Karpas-422 (cell line): ENCODE data around the gene MMAB. TPM values are rescaled to one million over a fixed set of nuclear protein-coding genes. Genes with fewer than 3 reads are reported as not detected.

Source experiments
- DNase-seq: peaks from one replicate; pipeline ENCODE4 v3.0.0-alpha.2; 2015
- H2AFZ ChIP-seq: fragments of 200-600 bp; sonication (generic); 2 replicates; pipeline ENCODE4 v1.6.1; 2014; ENCODE audit warnings: antibody characterized with exemption, low read length, mixed read lengths
- H3K27ac ChIP-seq: fragments of 200-600 bp; sonication (generic); 2 replicates; pipeline ENCODE4 v1.5.1; 2014; ENCODE audit warnings: mild to moderate bottlenecking, low read length, moderate library complexity
- H3K27me3 ChIP-seq: fragments of 200-600 bp; sonication (generic); 2 replicates; pipeline ENCODE4 v1.6.1; 2014; ENCODE audit warnings: low read length, mixed read lengths
- H3K36me3 ChIP-seq: fragments of 200-600 bp; sonication (generic); 2 replicates; pipeline ENCODE4 v1.6.1; 2014; ENCODE audit warnings: low read length, mixed read lengths; ENCODE audit not compliant: insufficient read depth
- H3K4me1 ChIP-seq: fragments of 200-600 bp; sonication (generic); 2 replicates; pipeline ENCODE4 v1.6.1; 2014; ENCODE audit warnings: mild to moderate bottlenecking, low read length, mixed read lengths
- H3K4me2 ChIP-seq: fragments of 200-600 bp; sonication (generic); 2 replicates; pipeline ENCODE4 v1.6.1; 2014; ENCODE audit warnings: low read length, low read depth, mild to moderate bottlenecking; ENCODE audit not compliant: poor library complexity, severe bottlenecking
- H3K4me3 ChIP-seq: fragments of 200-600 bp; sonication (generic); 2 replicates; pipeline ENCODE4 v1.5.1; 2014; ENCODE audit warnings: mild to moderate bottlenecking, antibody characterized with exemption, low read length, mixed read lengths
- H3K79me2 ChIP-seq: fragments of 200-600 bp; sonication (generic); 2 replicates; pipeline ENCODE4 v1.6.1; 2014; ENCODE audit warnings: mild to moderate bottlenecking, low read length, mixed read lengths
- H3K9ac ChIP-seq: fragments of 200-600 bp; sonication (generic); 2 replicates; pipeline ENCODE4 v1.6.0; 2014; ENCODE audit warnings: low read length
- H3K9me2 ChIP-seq: fragments of 200-600 bp; sonication (generic), shearing (Covaris generic); replicated peaks from 2 replicates; pipeline ENCODE4 v1.6.0; 2014; ENCODE audit warnings: mild to moderate bottlenecking, low read length, moderate library complexity; ENCODE audit not compliant: insufficient read depth
- H3K9me3 ChIP-seq: fragments of 300-700, 200-600 bp; sonication (generic); 2 replicates; pipeline ENCODE4 v1.6.1; 2014; ENCODE audit warnings: low read length, mixed read lengths
- H4K20me1 ChIP-seq: fragments of 200-600 bp; sonication (generic); 2 replicates; pipeline ENCODE4 v1.6.1; 2014; ENCODE audit warnings: mild to moderate bottlenecking, antibody characterized with exemption, low read length, low read depth; ENCODE audit not compliant: insufficient read depth
- total RNA-seq: library from RNA; depleted of rRNA; stranded (reverse); fragments of >200 nt; shearing (Covaris generic); gene quantifications from 2 replicates; pipeline ENCODE4 v1.2.3, GENCODE V29; 2014; ENCODE audit warnings: low replicate concordance

The MMAB gene
- total RNA-seq, 1 experiment from 2014 or later: 33.5 TPM

DNA sequence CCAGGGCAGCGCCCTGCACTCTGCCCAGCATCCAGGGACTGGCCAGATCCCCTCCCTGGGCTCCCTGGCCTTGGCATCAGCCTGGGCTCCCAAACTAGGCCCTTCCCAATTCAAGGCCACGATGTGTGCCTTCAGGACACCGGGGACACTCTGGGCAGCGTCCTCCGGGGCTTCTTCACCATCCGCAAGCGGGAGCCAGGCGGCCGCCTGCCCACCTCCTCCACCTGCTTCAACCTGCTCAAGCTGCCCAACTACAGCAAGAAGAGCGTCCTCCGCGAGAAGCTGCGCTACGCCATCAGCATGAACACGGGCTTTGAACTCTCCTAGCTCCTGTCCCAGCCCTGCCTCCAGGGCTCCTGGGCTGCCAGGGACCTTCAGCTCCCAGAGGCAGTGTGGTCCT, 38.8 kb downstream of the MMAB start:
- Histone ChIP-seq H4K20me1 (no peaks in the 10 kb centered on the region), H3K9me3 (no peaks in the 10 kb centered on the region), H3K27ac (no peak overlapping the region), H3K9ac (no peak overlapping the region), H3K4me1 (no peaks in the 10 kb centered on the region), H3K4me3 (no peak overlapping the region), H3K27me3 (no peaks in the 10 kb centered on the region), H3K4me2 (no peak overlapping the region), H2AFZ (no peak overlapping the region), H3K79me2 (no peaks in the 10 kb centered on the region), H3K9me2 (no peaks in the 10 kb centered on the region), H3K36me3 (peaks cover 3% of the 10 kb centered on the region; the same call in 1 of the 2 replicates)
- DNase-seq: no peak

DNA sequence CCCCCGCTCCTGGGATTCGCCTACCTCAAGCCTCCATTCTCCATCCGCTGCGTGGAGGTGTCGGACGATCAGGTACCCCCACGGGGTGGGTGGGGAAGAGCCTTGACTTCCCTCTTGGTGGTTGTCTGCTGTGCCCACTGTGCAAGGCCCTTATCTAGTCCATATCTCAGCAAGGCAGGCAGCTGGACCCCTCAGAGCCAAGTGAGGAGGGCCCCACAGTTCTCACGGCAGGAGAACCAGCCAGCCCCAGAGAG, 39.9 kb downstream of the MMAB start:
- no peaks in the 10 kb centered on the region for H4K20me1 ChIP-seq
- H2AFZ ChIP-seq: no peak overlapping the region
- no peak overlapping the region for H3K4me3 ChIP-seq
- no peak for DNase-seq
- H3K79me2 ChIP-seq: no peaks in the 10 kb centered on the region
- peaks cover 3% of the 10 kb centered on the region; the same call in 1 of the 2 replicates for H3K36me3 ChIP-seq
- H3K9me3 ChIP-seq: no peaks in the 10 kb centered on the region
- H3K4me1 ChIP-seq: no peaks in the 10 kb centered on the region
- no peaks in the 10 kb centered on the region for H3K27me3 ChIP-seq
- no peak overlapping the region for H3K27ac ChIP-seq
- H3K9ac ChIP-seq: no peak overlapping the region
- no peaks in the 10 kb centered on the region for H3K9me2 ChIP-seq
- no peak overlapping the region for H3K4me2 ChIP-seq

DNA sequence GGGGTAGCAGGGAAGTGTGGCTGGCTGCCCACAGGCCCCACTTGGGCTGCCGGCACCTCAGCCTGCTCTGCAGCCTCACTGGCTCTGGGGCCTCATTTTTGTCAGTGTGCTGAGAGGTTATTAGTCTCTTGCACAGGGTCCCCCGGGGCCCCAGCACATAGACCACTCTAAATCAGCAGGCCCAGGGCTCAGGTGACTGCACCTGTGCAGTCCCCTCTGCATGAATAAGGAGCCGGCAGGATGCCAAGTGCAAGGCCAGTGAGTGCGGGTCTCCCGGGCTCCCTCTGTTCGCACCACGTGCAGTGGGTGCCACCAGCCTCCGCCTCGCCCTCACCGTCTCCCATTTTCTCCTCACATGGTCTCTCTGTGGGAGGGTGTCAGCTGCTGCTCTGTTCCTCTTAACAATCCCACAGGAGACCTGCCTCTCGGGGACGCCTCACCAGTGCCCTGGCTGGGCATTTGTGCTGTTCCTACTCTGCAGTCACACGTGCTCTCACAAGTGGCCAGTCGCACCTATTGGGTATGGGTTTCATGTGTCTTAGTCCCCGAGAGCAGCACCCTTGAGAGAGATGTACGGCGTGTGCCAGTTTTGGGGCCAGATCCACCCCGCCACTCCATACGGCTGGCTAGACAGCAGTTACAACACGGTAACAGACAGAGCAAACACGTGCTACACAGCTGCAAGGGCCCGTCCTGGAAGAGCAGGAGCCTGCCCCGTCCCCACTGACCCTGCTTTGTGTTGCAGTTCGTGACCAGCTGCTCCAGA, 40.4 kb downstream of the MMAB start:
- Histone ChIP-seq H3K36me3 (peaks cover 3% of the 10 kb centered on the region; the same call in 1 of the 2 replicates), H3K4me1 (no peaks in the 10 kb centered on the region), H3K27me3 (no peaks in the 10 kb centered on the region), H3K9ac (no peak overlapping the region), H3K27ac (no peak overlapping the region), H3K4me3 (no peak overlapping the region), H2AFZ (no peak overlapping the region), H3K4me2 (no peak overlapping the region), H3K79me2 (no peaks in the 10 kb centered on the region), H4K20me1 (no peaks in the 10 kb centered on the region), H3K9me2 (no peaks in the 10 kb centered on the region), H3K9me3 (no peaks in the 10 kb centered on the region)
- no peak for DNase-seq

DNA sequence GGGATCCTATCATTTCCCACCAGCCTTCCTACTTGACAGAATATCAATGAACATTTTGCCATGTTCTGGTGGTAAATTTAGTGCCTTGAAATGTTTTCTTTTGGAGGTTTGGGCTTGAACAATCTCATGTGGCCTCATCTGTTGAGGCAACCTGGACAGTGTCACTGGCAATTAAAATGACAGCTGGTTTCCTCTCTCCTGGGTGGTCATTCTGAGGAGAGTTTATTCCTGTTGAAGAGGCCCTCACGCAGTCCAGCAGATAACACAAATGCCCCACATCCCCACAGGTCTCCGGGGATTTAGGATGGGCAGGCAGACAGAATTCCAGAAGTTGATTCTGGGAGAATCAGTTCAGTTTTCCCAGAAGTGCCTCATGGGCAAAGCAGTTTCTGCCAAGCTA, 41.9 kb downstream of the MMAB start:
- Histone ChIP-seq H3K27me3 (no peaks in the 10 kb centered on the region), H3K9me2 (no peaks in the 10 kb centered on the region), H2AFZ (no peak overlapping the region), H4K20me1 (no peaks in the 10 kb centered on the region), H3K9ac (no peak overlapping the region), H3K79me2 (no peaks in the 10 kb centered on the region), H3K4me3 (no peak overlapping the region), H3K27ac (no peak overlapping the region), H3K4me2 (no peak overlapping the region), H3K9me3 (no peaks in the 10 kb centered on the region), H3K4me1 (no peaks in the 10 kb centered on the region), H3K36me3 (peaks cover 3% of the 10 kb centered on the region; the same call in 1 of the 2 replicates)
- DNase-seq: no peak

DNA sequence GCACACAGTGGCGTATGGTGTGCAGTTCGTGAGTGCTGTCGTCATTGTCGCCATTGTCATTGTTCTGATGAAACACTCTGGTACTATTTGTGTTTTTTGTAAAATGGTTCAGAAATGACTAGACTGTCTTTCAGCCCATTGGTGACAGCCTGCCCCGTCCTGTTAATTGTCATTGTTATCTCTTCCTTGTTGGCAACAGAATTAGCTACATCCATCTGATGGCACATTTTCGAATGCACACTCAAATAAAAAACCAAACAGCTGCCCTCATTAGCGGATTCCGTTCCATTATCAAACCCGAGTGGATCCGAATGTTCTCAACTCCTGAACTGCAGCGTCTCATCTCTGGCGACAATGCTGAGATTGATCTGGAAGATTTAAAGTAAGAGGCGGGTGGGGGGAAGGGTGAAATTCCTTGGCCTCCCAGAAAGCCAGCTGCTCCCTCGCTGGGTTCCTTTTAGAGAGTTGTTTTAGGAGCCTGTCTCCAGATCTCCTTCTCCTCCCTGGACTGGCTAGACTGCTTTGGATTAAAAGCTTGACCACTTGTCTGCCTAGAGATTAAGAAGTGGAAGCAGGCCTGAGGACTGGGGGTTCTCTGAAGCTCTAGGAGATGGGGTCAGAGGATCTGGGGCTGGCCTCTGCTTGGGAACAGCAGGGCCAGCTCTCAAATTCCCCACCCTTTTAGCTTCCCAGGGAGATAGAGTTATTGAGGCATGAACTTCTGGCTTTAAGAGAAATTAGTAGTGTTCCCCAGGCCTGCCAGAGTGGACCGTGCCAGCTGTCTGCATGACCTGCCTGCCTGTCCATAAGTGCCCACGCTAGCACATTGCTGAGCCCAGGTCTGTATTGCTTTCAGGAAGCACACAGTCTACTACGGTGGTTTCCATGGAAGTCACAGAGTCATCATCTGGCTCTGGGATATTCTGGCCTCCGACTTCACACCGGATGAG, 43.3 kb downstream of the MMAB start:
- H3K79me2 ChIP-seq: no peaks in the 10 kb centered on the region
- H2AFZ ChIP-seq: no peak overlapping the region
- H3K4me1 ChIP-seq: no peaks in the 10 kb centered on the region
- H3K36me3 ChIP-seq: peaks cover 3% of the 10 kb centered on the region; the same call in 1 of the 2 replicates
- H3K9ac ChIP-seq: no peak overlapping the region
- no peak overlapping the region for H3K4me3 ChIP-seq
- no peak overlapping the region for H3K4me2 ChIP-seq
- no peaks in the 10 kb centered on the region for H3K9me3 ChIP-seq
- H3K9me2 ChIP-seq: no peaks in the 10 kb centered on the region
- DNase-seq: no peak
- H3K27me3 ChIP-seq: no peaks in the 10 kb centered on the region
- H4K20me1 ChIP-seq: no peaks in the 10 kb centered on the region
- no peak overlapping the region for H3K27ac ChIP-seq

DNA sequence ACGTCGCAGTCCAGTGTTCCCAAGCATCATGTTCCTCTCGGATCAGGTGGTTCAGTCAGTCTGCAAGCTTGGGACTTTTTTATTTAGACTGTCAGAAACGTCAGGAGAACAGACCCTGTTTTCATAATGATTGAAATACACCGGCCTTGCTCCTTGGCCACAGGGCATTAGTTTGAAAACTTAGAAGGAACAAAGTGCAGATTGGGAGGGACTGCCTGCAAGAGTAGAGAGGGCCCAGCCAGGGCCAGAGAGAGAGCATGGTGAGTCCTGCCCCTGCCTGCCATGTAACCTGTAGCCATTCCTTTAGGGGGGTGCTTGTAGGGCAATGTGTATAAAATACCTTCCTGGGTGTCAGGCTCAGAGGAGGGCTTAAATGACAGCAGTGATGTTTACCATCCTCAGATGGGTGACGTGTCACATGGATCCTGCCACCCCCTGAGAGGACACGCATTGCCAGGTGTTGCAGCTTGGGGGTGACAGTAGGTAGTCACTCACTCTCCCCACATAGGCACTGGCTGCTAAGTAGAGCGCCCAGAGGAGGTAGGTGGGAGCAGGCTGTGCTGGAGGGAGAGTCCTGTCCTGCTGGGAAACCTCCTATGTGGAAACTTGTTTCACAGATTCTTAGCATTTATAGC, 45.7 kb downstream of the MMAB start:
- H4K20me1 ChIP-seq: no peaks in the 10 kb centered on the region
- no peaks in the 10 kb centered on the region for H3K9me2 ChIP-seq
- no peak overlapping the region for H2AFZ ChIP-seq
- no peak overlapping the region for H3K4me2 ChIP-seq
- no peaks in the 10 kb centered on the region for H3K4me1 ChIP-seq
- DNase-seq: no peak
- H3K79me2 ChIP-seq: no peaks in the 10 kb centered on the region
- no peak overlapping the region for H3K9ac ChIP-seq
- no peak overlapping the region for H3K4me3 ChIP-seq
- H3K27me3 ChIP-seq: no peaks in the 10 kb centered on the region
- peaks cover 3% of the 10 kb centered on the region; the same call in 1 of the 2 replicates for H3K36me3 ChIP-seq
- H3K9me3 ChIP-seq: no peaks in the 10 kb centered on the region
- H3K27ac ChIP-seq: no peak overlapping the region

DNA sequence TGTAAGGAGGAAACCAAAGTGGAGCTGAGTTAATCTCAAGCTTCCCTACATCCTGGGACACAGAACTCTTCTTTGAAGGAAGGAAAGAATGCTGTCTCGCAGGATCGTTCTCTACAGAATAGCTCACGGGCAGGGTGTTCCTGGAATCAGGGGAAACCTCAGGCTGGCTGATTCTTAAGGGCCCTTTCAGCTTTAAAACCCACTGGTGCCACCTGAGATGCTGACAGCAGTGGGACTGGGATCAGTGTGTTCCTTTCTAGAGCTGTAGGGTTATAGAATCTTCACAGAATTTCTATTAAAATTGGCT, 48.1 kb downstream of the MMAB start:
- H3K9me3 ChIP-seq: no peaks in the 10 kb centered on the region
- H3K27me3 ChIP-seq: no peaks in the 10 kb centered on the region
- H3K4me3 ChIP-seq: no peak overlapping the region
- DNase-seq: no peak
- H3K4me1 ChIP-seq: no peaks in the 10 kb centered on the region
- no peak overlapping the region for H3K9ac ChIP-seq
- no peaks in the 10 kb centered on the region for H3K79me2 ChIP-seq
- H3K27ac ChIP-seq: no peak overlapping the region
- H4K20me1 ChIP-seq: no peaks in the 10 kb centered on the region
- H3K36me3 ChIP-seq: no peaks in the 10 kb centered on the region
- H3K9me2 ChIP-seq: no peaks in the 10 kb centered on the region
- H2AFZ ChIP-seq: no peak overlapping the region
- H3K4me2 ChIP-seq: no peak overlapping the region
